Stimulated activated effector memory CD8-positive, alpha-beta T cell treated with anti-CD3 and anti-CD28 coated beads, Interleukin-12 subunit alpha, Interleukin-12 subunit beta, amount 100 ng/mL, for 72 hours (primary cell): ENCODE results near the gene FAM124B.

Source experiments
- ATAC-seq: fragments of 150-1000 bp; cut with Tn5 transposase; 2 replicates; pipeline ENCODE4 v1.10.0; 2021
- DNase-seq, 2 donors: peaks; one replicate each; pipeline ENCODE4 v3.0.0; 2021 to 2022; ENCODE audit warnings: low spot score in 2 of 2
- H3K27ac Mint-ChIP-seq: one replicate; pipeline ENCODE4 v1.8.0; 2022; ENCODE audit warnings: mild to moderate bottlenecking, mixed read lengths
- H3K36me3 Mint-ChIP-seq: one replicate; pipeline ENCODE4 v1.8.0; 2022; ENCODE audit warnings: mild to moderate bottlenecking, mixed read lengths
- H3K4me1 Mint-ChIP-seq: one replicate; pipeline ENCODE4 v1.8.0; 2022; ENCODE audit warnings: mixed read lengths
- H3K4me3 Mint-ChIP-seq: one replicate; pipeline ENCODE4 v1.8.0; 2022; ENCODE audit warnings: mild to moderate bottlenecking, mixed read lengths
- H3K9me3 Mint-ChIP-seq: one replicate; pipeline ENCODE4 v1.8.0; 2022; ENCODE audit warnings: mixed read lengths

The FAM124B gene

GRCh38 chr2:224427471-224427870, 25.6 kb upstream of the FAM124B start:
- Mint-ChIP-seq H3K36me3 (no peaks in the 10 kb centered on the region), H3K27ac (no peak overlapping the region), H3K4me3 (no peak overlapping the region), H3K9me3 (peaks cover 2% of the 10 kb centered on the region), H3K4me1 (no peaks in the 10 kb centered on the region)
- DNase-seq (no peak), ATAC-seq (no peak)

- ATAC-seq: no peak
Observed at GRCh38 chr2:224426656-224427055, 24.7 kb upstream of the FAM124B start.

GRCh38 chr2:224421065-224421464, 19.2 kb upstream of the FAM124B start:
- no peak for ATAC-seq
- Mint-ChIP-seq H3K27ac (no peak overlapping the region), H3K36me3 (no peaks in the 10 kb centered on the region), H3K9me3 (peaks cover 5% of the 10 kb centered on the region), H3K4me3 (no peak overlapping the region), H3K4me1 (no peaks in the 10 kb centered on the region)
- no peak for DNase-seq

More at GRCh38 chr2:224426656-224427055, 24.7 kb upstream of the FAM124B start:
- Mint-ChIP-seq H3K36me3 (no peaks in the 10 kb centered on the region), H3K4me3 (no peak overlapping the region), H3K9me3 (peaks cover 2% of the 10 kb centered on the region), H3K27ac (no peak overlapping the region), H3K4me1 (no peaks in the 10 kb centered on the region)
- DNase-seq: no peak

GRCh38 chr2:224417947-224418346, 16.0 kb upstream of the FAM124B start:
- no peaks in the 10 kb centered on the region for H3K36me3 Mint-ChIP-seq
- H3K9me3 Mint-ChIP-seq: peaks cover 2% of the 10 kb centered on the region
- ATAC-seq (no peak), DNase-seq (no peak)
- no peak overlapping the region for H3K27ac Mint-ChIP-seq
- no peaks in the 10 kb centered on the region for H3K4me1 Mint-ChIP-seq
- H3K4me3 Mint-ChIP-seq: no peak overlapping the region

- Mint-ChIP-seq H3K9me3 (peaks cover 2% of the 10 kb centered on the region), H3K36me3 (no peaks in the 10 kb centered on the region), H3K4me3 (no peak overlapping the region), H3K27ac (no peak overlapping the region), H3K4me1 (no peaks in the 10 kb centered on the region)
- DNase-seq: no peak
- ATAC-seq: no peak
Observed at GRCh38 chr2:224417361-224417729, 15.4 kb upstream of the FAM124B start.

GRCh38 chr2:224416656-224417360, 14.9 kb upstream of the FAM124B start:
- no peaks in the 10 kb centered on the region for H3K4me1 Mint-ChIP-seq
- H3K9me3 Mint-ChIP-seq: peaks cover 2% of the 10 kb centered on the region
- H3K27ac Mint-ChIP-seq: no peak overlapping the region
- ATAC-seq (no peak), DNase-seq (no peak)
- no peaks in the 10 kb centered on the region for H3K36me3 Mint-ChIP-seq
- H3K4me3 Mint-ChIP-seq: no peak overlapping the region

- no peaks in the 10 kb centered on the region for H3K4me1 Mint-ChIP-seq
- H3K27ac Mint-ChIP-seq: no peak overlapping the region
- DNase-seq (no peak), ATAC-seq (no peak)
- no peaks in the 10 kb centered on the region for H3K36me3 Mint-ChIP-seq
- H3K9me3 Mint-ChIP-seq: no peaks in the 10 kb centered on the region
- H3K4me3 Mint-ChIP-seq: no peak overlapping the region
Observed at GRCh38 chr2:224413381-224413780, 11.5 kb upstream of the FAM124B start.

- ATAC-seq (no peak), DNase-seq (no peak)
- Mint-ChIP-seq H3K9me3 (no peaks in the 10 kb centered on the region), H3K27ac (no peak overlapping the region), H3K4me1 (no peaks in the 10 kb centered on the region), H3K4me3 (no peak overlapping the region), H3K36me3 (no peaks in the 10 kb centered on the region)
Observed at GRCh38 chr2:224412141-224413015, 10.5 kb upstream of the FAM124B start.

GRCh38 chr2:224410946-224411561, 9.1 kb upstream of the FAM124B start:
- ATAC-seq (no peak), DNase-seq (no peak)
- H3K4me1 Mint-ChIP-seq: no peaks in the 10 kb centered on the region
- H3K9me3 Mint-ChIP-seq: no peaks in the 10 kb centered on the region
- no peak overlapping the region for H3K27ac Mint-ChIP-seq
- no peaks in the 10 kb centered on the region for H3K36me3 Mint-ChIP-seq
- no peak overlapping the region for H3K4me3 Mint-ChIP-seq

GRCh38 chr2:224408676-224409075, 6.8 kb upstream of the FAM124B start:
- ATAC-seq: no peak
- no peaks in the 10 kb centered on the region for H3K36me3 Mint-ChIP-seq

GRCh38 chr2:224407241-224407701, 5.4 kb upstream of the FAM124B start:
- no peaks in the 10 kb centered on the region for H3K9me3 Mint-ChIP-seq
- no peaks in the 10 kb centered on the region for H3K4me1 Mint-ChIP-seq
- H3K4me3 Mint-ChIP-seq: no peak overlapping the region
- ATAC-seq (no peak), DNase-seq (no peak)
- no peaks in the 10 kb centered on the region for H3K36me3 Mint-ChIP-seq
- no peak overlapping the region for H3K27ac Mint-ChIP-seq

More at GRCh38 chr2:224408676-224409075, 6.8 kb upstream of the FAM124B start:
- Mint-ChIP-seq H3K4me1 (no peaks in the 10 kb centered on the region), H3K4me3 (no peak overlapping the region), H3K27ac (no peak overlapping the region), H3K9me3 (no peaks in the 10 kb centered on the region)
- DNase-seq: no peak

- Mint-ChIP-seq H3K27ac (no peak overlapping the region), H3K4me3 (no peak overlapping the region), H3K36me3 (no peaks in the 10 kb centered on the region), H3K4me1 (no peaks in the 10 kb centered on the region), H3K9me3 (no peaks in the 10 kb centered on the region)
- no peak for ATAC-seq
- DNase-seq: no peak
Observed at GRCh38 chr2:224405841-224406370, 4.0 kb upstream of the FAM124B start.

- ATAC-seq: no peak
Observed at GRCh38 chr2:224405412-224405811, 3.5 kb upstream of the FAM124B start.

GRCh38 chr2:224404796-224405195, 2.9 kb upstream of the FAM124B start:
- Mint-ChIP-seq H3K27ac (no peak overlapping the region), H3K4me3 (no peak overlapping the region), H3K36me3 (no peaks in the 10 kb centered on the region), H3K4me1 (no peaks in the 10 kb centered on the region), H3K9me3 (no peaks in the 10 kb centered on the region)
- ATAC-seq (no peak), DNase-seq (no peak)

More at GRCh38 chr2:224405412-224405811, 3.5 kb upstream of the FAM124B start:
- Mint-ChIP-seq H3K4me1 (no peaks in the 10 kb centered on the region), H3K36me3 (no peaks in the 10 kb centered on the region), H3K4me3 (no peak overlapping the region), H3K9me3 (no peaks in the 10 kb centered on the region), H3K27ac (no peak overlapping the region)
- DNase-seq: no peak

- no peak overlapping the region for H3K4me3 Mint-ChIP-seq
Observed at GRCh38 chr2:224403657-224404056, 1.8 kb upstream of the FAM124B start.

More at GRCh38 chr2:224403657-224404056, 1.8 kb upstream of the FAM124B start:
- no peaks in the 10 kb centered on the region for H3K36me3 Mint-ChIP-seq
- H3K27ac Mint-ChIP-seq: no peak overlapping the region
- no peaks in the 10 kb centered on the region for H3K9me3 Mint-ChIP-seq
- no peak for DNase-seq
- H3K4me1 Mint-ChIP-seq: no peaks in the 10 kb centered on the region
- ATAC-seq: no peak
